Breast epithelium (tissue), 4 donors: ENCODE measurements around the gene PLA2G3. TPM values are rescaled to one million over a fixed set of nuclear protein-coding genes. Genes with fewer than 3 reads are reported as not detected.
A peak's percentile ranks its signal among the peaks of the same experiment; 100 is the strongest.

Source experiments
- DNase-seq, 2 donors: peaks; one replicate each; pipeline ENCODE4 v3.0.0-alpha.2; 2019; ENCODE audit warnings: low spot score in 2 of 2
- H3K27ac ChIP-seq, 2 donors: fragments of 200-600 bp; sonication (generic) in 1 of 2; one replicate each; pipeline ENCODE4 v1.5.1; 2016 to 2019; ENCODE audit warnings: mild to moderate bottlenecking in 1 of 2
- H3K27me3 ChIP-seq, 2 donors: fragments of 200-600 bp; sonication (generic) in 1 of 2; one replicate each; pipeline versions ENCODE4 v1.5.1 to v1.6.0; 2017 to 2019; ENCODE audit warnings: control low read depth in 1 of 2, mild to moderate bottlenecking in 1 of 2
- H3K36me3 ChIP-seq: fragments of 200-600 bp; one replicate; pipeline ENCODE4 v1.5.1; 2019
- H3K4me1 ChIP-seq, 2 donors: fragments of 200-600 bp; sonication (generic); one replicate each; pipeline ENCODE4 v1.5.1; 2016 to 2019; ENCODE audit warnings: control low read depth in 1 of 2
- H3K4me3 ChIP-seq, 3 donors: fragments of 200-600 bp; sonication (generic); 1 replicate in 2 of 3; 2 replicates in 1 of 3; pipeline ENCODE4 v1.5.1; 2016 to 2019; ENCODE audit warnings: mild to moderate bottlenecking in 3 of 3, moderate library complexity in 2 of 3
- H3K9me3 ChIP-seq, 2 donors: fragments of 200-600 bp; sonication (generic) in 1 of 2; one replicate each; pipeline ENCODE4 v1.5.1; 2016 to 2019; ENCODE audit warnings: control low read depth in 1 of 2
- POLR2A ChIP-seq: fragments of 450-650 bp; IDR thresholded peaks from one replicate; pipeline ENCODE4 v1.6.1; 2016; ENCODE audit warnings: antibody characterized with exemption, mild to moderate bottlenecking, moderate library complexity
- POLR2AphosphoS5 ChIP-seq, 3 donors: sonication (generic); formaldehyde crosslinking; IDR thresholded peaks; one replicate each; pipeline ENCODE4 v1.6.1; 2017; ENCODE audit warnings: antibody characterized with exemption in 3 of 3
- intact Hi-C: fragments of 100-400 bp; cut with DNase I; formaldehyde crosslinking; loops from one replicate; pipeline ENCODE4 v1.15.1; 2023; ENCODE audit warnings: low total_unique reads
- total RNA-seq, 3 donors: library from RNA; depleted of rRNA; stranded (reverse); fragments of >200 nt; gene quantifications; one replicate each; pipeline ENCODE4 v1.1.0, GENCODE V29; 2016
- TF ChIP-seq, protein P1 (sequence below), 3 donors: fragments of 450-650 bp; IDR thresholded peaks; one replicate each; pipeline ENCODE4 v1.5.1; 2016 to 2017; ENCODE audit warnings: antibody characterized with exemption in 3 of 3, mild to moderate bottlenecking in 3 of 3, moderate library complexity in 3 of 3

The PLA2G3 gene
- total RNA-seq, 3 donors from 2014 or later = not detected

DNA sequence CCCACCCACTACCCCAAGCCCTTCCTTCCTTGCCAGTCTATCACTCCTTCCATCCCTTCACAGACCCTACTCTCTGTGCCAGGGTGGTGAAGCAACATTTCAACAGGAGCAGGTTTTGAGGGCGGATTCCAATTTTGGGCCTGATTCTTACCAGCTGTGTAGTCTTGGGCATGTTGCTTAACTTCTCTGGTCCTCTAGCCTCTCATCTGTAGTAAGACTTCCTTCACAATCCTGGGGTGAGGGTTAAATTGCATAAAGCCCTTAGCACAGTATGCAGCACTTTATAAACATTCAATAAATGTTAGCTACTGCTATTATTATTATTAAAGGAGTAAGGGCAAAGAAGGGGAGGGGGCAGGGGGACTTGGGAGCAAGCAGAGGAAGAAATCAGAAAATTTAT, 14.7 kb upstream of the PLA2G3 start:
- Histone ChIP-seq H3K27ac (peak overlapping the region; percentile 73 to 89), H3K4me1 (no peaks in the 10 kb centered on the region), H3K9me3 (no peaks in the 10 kb centered on the region), H3K4me3 (no peak overlapping the region), H3K27me3 (no peaks in the 10 kb centered on the region), H3K36me3 (no peaks in the 10 kb centered on the region)
- TF ChIP-seq, protein P1, sequence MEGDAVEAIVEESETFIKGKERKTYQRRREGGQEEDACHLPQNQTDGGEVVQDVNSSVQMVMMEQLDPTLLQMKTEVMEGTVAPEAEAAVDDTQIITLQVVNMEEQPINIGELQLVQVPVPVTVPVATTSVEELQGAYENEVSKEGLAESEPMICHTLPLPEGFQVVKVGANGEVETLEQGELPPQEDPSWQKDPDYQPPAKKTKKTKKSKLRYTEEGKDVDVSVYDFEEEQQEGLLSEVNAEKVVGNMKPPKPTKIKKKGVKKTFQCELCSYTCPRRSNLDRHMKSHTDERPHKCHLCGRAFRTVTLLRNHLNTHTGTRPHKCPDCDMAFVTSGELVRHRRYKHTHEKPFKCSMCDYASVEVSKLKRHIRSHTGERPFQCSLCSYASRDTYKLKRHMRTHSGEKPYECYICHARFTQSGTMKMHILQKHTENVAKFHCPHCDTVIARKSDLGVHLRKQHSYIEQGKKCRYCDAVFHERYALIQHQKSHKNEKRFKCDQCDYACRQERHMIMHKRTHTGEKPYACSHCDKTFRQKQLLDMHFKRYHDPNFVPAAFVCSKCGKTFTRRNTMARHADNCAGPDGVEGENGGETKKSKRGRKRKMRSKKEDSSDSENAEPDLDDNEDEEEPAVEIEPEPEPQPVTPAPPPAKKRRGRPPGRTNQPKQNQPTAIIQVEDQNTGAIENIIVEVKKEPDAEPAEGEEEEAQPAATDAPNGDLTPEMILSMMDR (IDR thresholded peaks at IDR 0.05) = no peak
- TF ChIP-seq POLR2AphosphoS5 (IDR thresholded peaks at IDR 0.05) (no peak), POLR2A (no peak)
- no peak for DNase-seq
- intact Hi-C loops = no loop called here

DNA sequence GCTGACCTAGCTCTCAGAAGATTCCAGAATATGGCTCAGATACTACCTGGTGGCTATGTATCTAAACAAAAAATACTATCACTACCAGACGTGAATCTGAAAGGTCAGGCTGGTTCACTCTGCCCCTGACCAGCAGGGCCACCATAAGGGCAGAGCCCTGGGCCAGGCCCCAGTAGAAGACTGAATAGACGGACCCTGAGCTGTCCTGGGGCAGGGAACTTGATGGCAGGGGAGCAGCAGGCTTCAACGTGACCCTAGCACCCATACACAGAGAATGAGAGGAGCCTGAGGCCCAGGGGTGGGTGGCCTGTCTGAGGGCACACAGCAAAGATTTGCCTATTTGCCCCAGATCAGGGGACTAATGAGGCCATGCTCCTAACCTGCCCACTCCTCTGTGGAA, 13.0 kb upstream of the PLA2G3 start:
- Histone ChIP-seq H3K36me3 (no peaks in the 10 kb centered on the region), H3K4me1 (no peaks in the 10 kb centered on the region), H3K4me3 (no peak overlapping the region), H3K9me3 (no peaks in the 10 kb centered on the region), H3K27ac (peak overlapping the region in 1 of 2 donors; percentile 23), H3K27me3 (no peaks in the 10 kb centered on the region)
- intact Hi-C loops = no loop called here
- TF ChIP-seq, protein P1 (IDR thresholded peaks at IDR 0.05) = no peak
- no peak for TF ChIP-seq POLR2AphosphoS5 (IDR thresholded peaks at IDR 0.05)
- TF ChIP-seq POLR2A = no peak
- DNase-seq = no peak

DNA sequence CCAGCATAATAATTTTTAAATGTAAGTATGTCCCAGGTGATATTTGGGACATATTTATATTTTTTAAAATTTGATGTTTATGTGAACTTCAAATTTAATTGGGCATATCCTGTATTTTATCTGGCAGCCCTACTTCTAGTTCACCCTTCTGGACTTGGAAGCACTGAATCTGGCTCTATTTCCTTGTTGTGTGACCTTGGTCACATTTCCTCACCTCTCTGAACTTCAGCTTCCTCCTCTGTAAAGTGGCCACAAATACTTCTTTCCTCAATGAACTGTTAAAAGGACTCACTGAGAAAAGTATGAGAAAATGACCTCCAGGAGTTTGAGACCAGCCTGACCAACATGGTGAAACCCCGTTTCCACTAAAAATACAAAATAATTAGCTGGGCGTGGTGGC, 11.6 kb upstream of the PLA2G3 start:
- no peak overlapping the region for H3K27ac ChIP-seq
- intact Hi-C loops = no loop called here

DNA sequence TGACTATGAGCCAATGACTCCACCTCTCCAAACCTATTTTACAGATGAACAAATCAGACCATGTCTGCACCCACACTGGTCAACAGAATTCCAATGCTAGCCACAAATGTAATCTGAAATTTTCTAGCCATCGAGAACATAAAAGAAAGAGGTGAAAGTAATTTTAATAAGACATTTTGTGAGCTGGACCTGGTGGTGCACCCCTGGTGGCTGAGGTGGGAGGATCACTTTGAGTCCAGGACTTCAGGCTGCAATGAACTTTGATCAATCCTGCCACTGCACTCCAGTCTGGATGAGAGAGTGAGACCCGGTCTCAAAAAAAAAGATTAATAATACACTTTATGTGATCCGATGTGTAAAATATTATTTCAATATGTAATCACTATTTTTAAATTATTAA, 10.3 kb upstream of the PLA2G3 start:
- H3K36me3 ChIP-seq = no peaks in the 10 kb centered on the region
- peak in 1 of 2 donors; percentile 30 for DNase-seq
- intact Hi-C loops = no loop called here

More for the DNA sequence above, 11.6 kb upstream of the PLA2G3 start:
- TF ChIP-seq POLR2A (no peak), POLR2AphosphoS5 (IDR thresholded peaks at IDR 0.05) (no peak)
- TF ChIP-seq, protein P1 (IDR thresholded peaks at IDR 0.05) = no peak
- DNase-seq = no peak
- Histone ChIP-seq H3K4me3 (no peak overlapping the region), H3K27me3 (no peaks in the 10 kb centered on the region), H3K36me3 (no peaks in the 10 kb centered on the region), H3K9me3 (no peaks in the 10 kb centered on the region), H3K4me1 (no peaks in the 10 kb centered on the region)

DNA sequence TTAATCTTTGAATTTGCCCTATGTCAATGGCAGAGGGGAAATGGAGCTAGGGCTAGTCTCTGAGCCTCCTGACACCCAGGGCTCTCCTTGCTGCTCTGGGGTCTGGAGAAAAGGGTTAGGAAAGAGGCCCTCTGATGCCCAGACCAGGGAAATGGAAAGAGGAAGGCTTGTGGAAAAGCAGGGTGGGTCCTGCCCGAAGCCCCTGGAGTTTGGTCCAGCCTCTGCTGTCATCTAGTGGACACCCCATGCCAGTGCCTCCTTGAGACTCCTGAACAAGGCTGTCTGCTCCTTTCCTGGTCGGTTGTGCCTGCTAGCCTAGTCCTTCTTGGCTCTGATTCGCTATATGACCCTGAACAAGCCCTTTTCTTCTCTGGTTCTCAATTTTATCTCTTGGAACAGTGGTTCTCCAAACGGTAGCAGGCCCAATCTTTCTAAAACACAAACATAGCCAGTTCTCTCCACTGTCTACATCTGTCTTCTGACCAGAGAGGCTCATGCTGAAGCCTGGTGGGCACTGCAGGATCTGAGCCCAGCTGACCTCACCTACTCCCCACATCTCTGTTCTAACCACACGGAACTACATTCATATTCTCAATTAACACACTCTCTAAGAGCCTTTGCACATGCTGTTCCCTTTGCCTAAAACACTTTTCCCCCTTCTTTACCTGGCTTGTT, 8.8 kb upstream of the PLA2G3 start:
- H3K27ac ChIP-seq = peak overlapping the region; percentile 70 to 74
- TF ChIP-seq POLR2A (no peak), POLR2AphosphoS5 (IDR thresholded peaks at IDR 0.05) (no peak)
- TF ChIP-seq, protein P1 (IDR thresholded peaks at IDR 0.05) = peak; percentile 79 to 95 (median 93)
- H3K9me3 ChIP-seq = peaks cover 0 to 5% of the 10 kb centered on the region in 2 donors
- H3K36me3 ChIP-seq = no peaks in the 10 kb centered on the region
- no peaks in the 10 kb centered on the region for H3K27me3 ChIP-seq
- no peak overlapping the region for H3K4me3 ChIP-seq
- intact Hi-C loops = no loop called here
- no peaks in the 10 kb centered on the region for H3K4me1 ChIP-seq
- peak; percentile 69 to 76 for DNase-seq

More for the DNA sequence above, 10.3 kb upstream of the PLA2G3 start:
- H3K9me3 ChIP-seq = no peaks in the 10 kb centered on the region
- no peak overlapping the region for H3K27ac ChIP-seq
- no peaks in the 10 kb centered on the region for H3K27me3 ChIP-seq
- H3K4me3 ChIP-seq = no peak overlapping the region
- H3K4me1 ChIP-seq = no peaks in the 10 kb centered on the region
- TF ChIP-seq POLR2AphosphoS5 (IDR thresholded peaks at IDR 0.05) = no peak
- TF ChIP-seq, protein P1 (IDR thresholded peaks at IDR 0.05) = no peak
- TF ChIP-seq POLR2A = no peak
